Kidney epithelial cell (primary cell): ENCODE measurements around the gene DR1. TPM values are rescaled to one million over a fixed set of nuclear protein-coding genes. Genes with fewer than 3 reads are reported as not detected.

Experiments
- DNase-seq: peaks from one replicate; pipeline ENCODE4 v3.0.0-alpha.2; 2010; ENCODE audit warnings: low read depth
- H3K27me3 ChIP-seq: 2 replicates; pipeline ENCODE4 v1.6.0; 2011; ENCODE audit warnings: low read length; ENCODE audit not compliant: control insufficient read depth, insufficient read depth
- H3K36me3 ChIP-seq: 2 replicates; pipeline ENCODE4 v1.5.1; 2011; ENCODE audit warnings: low read length; ENCODE audit not compliant: control insufficient read depth, insufficient read depth
- H3K4me3 ChIP-seq: 2 replicates; pipeline ENCODE4 v1.5.1; 2011; ENCODE audit warnings: low read depth, mild to moderate bottlenecking, control low read depth, low read length
- CTCF ChIP-seq: IDR thresholded peaks from 2 replicates; pipeline ENCODE4 v1.5.1; 2011; ENCODE audit warnings: mild to moderate bottlenecking, moderate library complexity, low read length, control low read depth, inconsistent platforms; ENCODE audit not compliant: insufficient read depth, poor library complexity, severe bottlenecking
- total RNA-seq: library from RNA; depleted of rRNA; stranded (reverse); fragments of >200 nt; gene quantifications from 2 replicates; pipeline ENCODE4 v1.2.3, GENCODE V29; 2015

Gene DR1
- total RNA-seq, 1 donor from 2014 or later, result 52.1 TPM

GRCh38 chr1:93323185-93323820 is 22.4 kb upstream of the DR1 start:
- TF ChIP-seq CTCF, result no peak
- Histone ChIP-seq H3K27me3 (no peaks in the 10 kb centered on the region), H3K4me3 (no peak overlapping the region), H3K36me3 (no peaks in the 10 kb centered on the region)
- DNase-seq, result no peak

DNA sequence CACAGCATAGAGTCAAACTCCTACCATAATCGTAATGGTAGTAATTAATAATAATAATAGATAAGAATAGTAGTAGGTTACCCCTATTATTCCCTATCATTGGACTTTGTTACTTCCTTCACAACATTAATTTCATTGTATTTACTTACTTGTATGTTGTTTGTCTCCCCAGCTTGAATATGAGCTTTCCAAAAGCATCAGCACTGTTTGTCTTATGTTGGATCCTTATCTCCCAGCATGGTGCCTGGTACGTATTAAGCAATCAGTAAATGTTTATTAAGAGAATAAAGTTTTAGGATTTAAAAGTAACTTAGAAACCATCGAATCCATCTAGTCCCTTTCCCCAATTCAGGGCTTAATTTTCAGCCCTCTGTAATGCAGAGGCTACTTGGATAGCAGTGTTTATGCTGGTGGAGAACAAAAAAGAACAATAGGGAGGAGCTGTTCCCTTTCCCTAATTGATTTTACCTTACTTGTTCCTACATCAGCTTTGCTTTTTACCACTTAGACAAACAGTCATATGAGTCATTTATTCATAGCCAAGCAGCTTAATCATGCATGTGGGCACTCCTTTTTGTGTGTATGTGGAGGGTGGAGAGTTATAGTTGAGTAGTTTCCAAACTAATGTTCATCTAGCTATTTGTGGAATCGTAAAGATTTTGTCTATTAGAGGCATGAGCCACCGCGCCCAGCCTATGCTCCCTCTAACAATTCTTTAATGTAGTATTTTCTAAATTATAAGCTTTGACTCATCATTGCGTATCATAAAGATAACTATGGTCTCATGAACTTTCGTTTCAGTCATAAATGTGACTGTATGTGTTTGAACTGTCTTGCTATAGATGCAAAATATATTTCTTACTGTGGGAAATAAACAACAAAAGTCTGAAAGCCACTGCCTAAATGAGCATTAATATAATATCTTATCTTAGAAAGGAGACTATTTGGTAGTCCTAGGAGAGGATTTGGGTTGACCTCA is 20.9 kb upstream of the DR1 start:
- no peaks in the 10 kb centered on the region for H3K36me3 ChIP-seq
- H3K4me3 ChIP-seq, result no peak overlapping the region
- H3K27me3 ChIP-seq, result no peaks in the 10 kb centered on the region
- peak; percentile 70 for DNase-seq
- no peak for TF ChIP-seq CTCF

DNA sequence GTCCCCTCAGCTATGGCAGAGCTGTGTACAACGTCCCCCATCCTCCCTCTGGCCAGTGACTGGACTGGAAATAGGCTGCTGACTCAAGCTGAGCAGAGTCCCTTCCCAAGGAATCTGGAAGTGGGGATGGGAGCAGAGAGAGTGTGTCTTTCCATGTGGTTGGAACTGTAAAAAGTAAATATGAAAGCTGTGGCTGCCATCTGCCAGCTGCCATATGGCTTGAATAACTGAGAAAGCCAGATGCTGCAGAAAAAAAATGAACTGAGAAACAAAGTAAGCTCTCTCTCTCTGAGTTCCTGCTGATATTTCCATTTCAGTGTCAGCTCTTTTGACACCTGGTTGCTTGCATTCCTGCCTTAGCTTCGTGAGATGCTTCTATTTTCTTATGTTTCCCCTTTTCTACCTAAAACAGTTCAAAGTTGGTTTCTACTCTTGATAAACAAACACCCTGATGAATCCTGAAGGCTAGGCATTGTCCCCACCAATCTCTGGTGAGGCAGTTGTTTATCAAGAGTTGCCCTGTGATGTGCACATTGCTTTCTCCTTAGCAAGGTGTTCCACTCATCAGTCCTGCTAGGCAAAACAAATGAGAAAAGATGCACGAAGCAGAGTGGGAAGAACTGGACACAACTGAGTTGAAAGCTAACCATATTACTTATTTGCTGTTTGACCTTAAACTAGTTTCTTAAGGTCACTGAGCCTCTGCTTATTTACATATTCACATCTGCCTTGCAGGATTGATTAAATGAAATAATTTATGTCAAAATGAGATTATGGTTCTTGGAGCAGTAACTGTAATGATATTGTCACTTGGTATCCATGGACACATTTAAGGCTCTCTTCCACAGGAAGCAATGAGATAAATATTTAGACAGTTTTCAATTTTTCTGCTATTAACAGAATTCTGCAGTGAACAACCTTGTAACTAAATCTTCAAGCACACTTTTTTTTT is 16.6 kb upstream of the DR1 start:
- Histone ChIP-seq H3K36me3 (no peaks in the 10 kb centered on the region), H3K4me3 (no peak overlapping the region), H3K27me3 (no peaks in the 10 kb centered on the region)
- DNase-seq, result no peak
- TF ChIP-seq CTCF, result no peak

DNA sequence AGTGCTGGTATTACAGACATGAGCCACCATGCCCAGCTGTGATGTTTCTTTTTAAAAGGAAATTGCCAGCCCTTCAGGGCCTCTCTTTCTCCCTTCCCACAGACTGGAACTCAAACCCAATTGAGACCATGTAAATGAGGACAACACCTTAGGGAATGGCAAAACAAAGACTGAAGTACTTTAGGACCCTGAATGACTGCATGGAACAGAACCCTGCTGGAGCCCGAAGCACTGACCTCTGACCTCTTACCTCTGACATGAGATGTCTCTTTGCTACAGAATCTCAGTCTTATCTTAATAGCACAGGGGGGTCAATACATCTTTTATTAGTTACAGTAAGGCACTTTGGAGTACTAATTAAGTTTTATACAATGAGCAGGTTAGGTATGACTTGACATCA is 15.5 kb upstream of the DR1 start:
- DNase-seq, result no peak
- no peak for TF ChIP-seq CTCF
- no peaks in the 10 kb centered on the region for H3K27me3 ChIP-seq
- H3K4me3 ChIP-seq, result no peak overlapping the region
- H3K36me3 ChIP-seq, result no peaks in the 10 kb centered on the region

DNA sequence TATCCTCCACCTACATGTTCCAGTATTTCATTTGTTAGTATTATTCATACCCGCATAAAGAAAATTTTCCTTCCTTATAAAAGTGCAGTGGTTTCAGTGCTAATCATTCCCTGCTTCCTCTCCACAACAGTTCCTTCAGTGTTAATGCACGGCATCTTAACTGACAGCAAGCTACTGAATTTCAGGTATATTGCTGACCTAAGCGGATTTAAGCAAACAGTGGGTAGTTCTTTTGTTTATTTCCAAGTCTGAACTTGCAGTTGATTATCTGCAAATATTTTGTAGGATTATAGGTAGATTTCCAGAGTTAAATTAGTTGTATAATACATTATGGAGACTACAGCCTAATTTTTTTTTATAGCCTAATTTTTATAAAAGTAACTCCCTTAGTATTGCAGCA is 15.1 kb upstream of the DR1 start:
- Histone ChIP-seq H3K36me3 (no peaks in the 10 kb centered on the region), H3K27me3 (no peaks in the 10 kb centered on the region), H3K4me3 (no peak overlapping the region)
- no peak for DNase-seq
- no peak for TF ChIP-seq CTCF
